OCI-LY1 (cell line): ENCODE results near the gene MIB2.
"Not testable (repeated sequence)": the region's sequence is repeated elsewhere in the genome, so short reads cannot be mapped to it uniquely, and the experiment has no call there.

Experiments
- H2AFZ ChIP-seq: fragments of 200-600 bp; sonication (generic), shearing (Covaris generic); 2 replicates; pipeline ENCODE4 v1.6.0; 2014; ENCODE audit warnings: antibody characterized with exemption, mild to moderate bottlenecking, low read length
- H3F3A ChIP-seq: fragments of 200-600 bp; sonication (generic), shearing (Covaris generic); 2 replicates; pipeline ENCODE4 v1.6.0; 2014; ENCODE audit warnings: mild to moderate bottlenecking, antibody characterized with exemption, low read length, moderate library complexity; ENCODE audit not compliant: insufficient read depth
- H3K27ac ChIP-seq: fragments of 200-600 bp; sonication (generic); 2 replicates; pipeline ENCODE4 v1.5.1; 2014; ENCODE audit warnings: low read length, mixed run types, mild to moderate bottlenecking, low read depth; ENCODE audit not compliant: poor library complexity, severe bottlenecking
- H3K27me3 ChIP-seq: fragments of 200-600 bp; sonication (generic); 2 replicates; pipeline ENCODE4 v1.6.0; 2014; ENCODE audit warnings: antibody characterized with exemption, mild to moderate bottlenecking, low read length, moderate library complexity; ENCODE audit not compliant: insufficient read depth
- H3K36me3 ChIP-seq: fragments of 200-600 bp; sonication (generic); 2 replicates; pipeline ENCODE4 v1.6.1; 2014; ENCODE audit warnings: mild to moderate bottlenecking, antibody characterized with exemption, low read length, moderate library complexity, mixed read lengths; ENCODE audit not compliant: insufficient read depth
- H3K4me1 ChIP-seq: fragments of 200-600 bp; sonication (generic); 2 replicates; pipeline ENCODE4 v1.5.1; 2014; ENCODE audit warnings: mild to moderate bottlenecking, low read length, moderate library complexity; ENCODE audit not compliant: insufficient read depth, severe bottlenecking
- H3K4me2 ChIP-seq: fragments of 200-600 bp; sonication (generic), shearing (Covaris generic); 2 replicates; pipeline ENCODE4 v1.6.1; 2014; ENCODE audit warnings: low read length
- H3K4me3 ChIP-seq: fragments of 200-600 bp; sonication (generic); 2 replicates; pipeline ENCODE4 v1.5.1; 2014; ENCODE audit warnings: low read length, low read depth, mild to moderate bottlenecking, mixed read lengths; ENCODE audit not compliant: poor library complexity, severe bottlenecking
- H3K79me2 ChIP-seq: fragments of 200-600 bp; shearing (Covaris generic); 2 replicates; pipeline ENCODE4 v1.6.1; 2016; ENCODE audit warnings: mixed run types, low read length, mixed read lengths; ENCODE audit not compliant: insufficient read depth
- H3K9ac ChIP-seq: fragments of 200-600 bp; sonication (generic), shearing (Covaris generic); 2 replicates; pipeline ENCODE4 v1.6.1; 2014; ENCODE audit warnings: mild to moderate bottlenecking, low read length, mixed read lengths
- H3K9me2 ChIP-seq: fragments of 200-600 bp; sonication (generic), shearing (Covaris generic); 2 replicates; pipeline ENCODE4 v1.6.1; 2014; ENCODE audit warnings: low read depth, mild to moderate bottlenecking, low read length, mixed read lengths
- H3K9me3 ChIP-seq: fragments of 200-600 bp; shearing (Covaris generic); 2 replicates; pipeline ENCODE4 v1.6.1; 2014; ENCODE audit warnings: low read length, mixed read lengths
- H4K20me1 ChIP-seq: fragments of 200-600 bp; sonication (generic), shearing (Covaris generic); 2 replicates; pipeline ENCODE4 v1.6.0; 2016; ENCODE audit warnings: mild to moderate bottlenecking, low read length; ENCODE audit not compliant: insufficient read depth
- EZH2 ChIP-seq: fragments of 200-600 bp; sonication (generic), shearing (Covaris generic); IDR thresholded peaks from 2 replicates; pipeline ENCODE4 v1.8.0; 2017; ENCODE audit warnings: borderline replicate concordance, mixed run types, mild to moderate bottlenecking, antibody characterized with exemption, low read length, moderate library complexity, mixed read lengths
- TF ChIP-seq, protein P1 (sequence below): fragments of 200-600 bp; sonication (generic), shearing (Covaris generic); IDR thresholded peaks from 2 replicates; pipeline ENCODE4 v1.5.1; 2017; ENCODE audit warnings: mild to moderate bottlenecking, antibody characterized with exemption, low read length, moderate library complexity, mixed read lengths

The MIB2 gene

DNA sequence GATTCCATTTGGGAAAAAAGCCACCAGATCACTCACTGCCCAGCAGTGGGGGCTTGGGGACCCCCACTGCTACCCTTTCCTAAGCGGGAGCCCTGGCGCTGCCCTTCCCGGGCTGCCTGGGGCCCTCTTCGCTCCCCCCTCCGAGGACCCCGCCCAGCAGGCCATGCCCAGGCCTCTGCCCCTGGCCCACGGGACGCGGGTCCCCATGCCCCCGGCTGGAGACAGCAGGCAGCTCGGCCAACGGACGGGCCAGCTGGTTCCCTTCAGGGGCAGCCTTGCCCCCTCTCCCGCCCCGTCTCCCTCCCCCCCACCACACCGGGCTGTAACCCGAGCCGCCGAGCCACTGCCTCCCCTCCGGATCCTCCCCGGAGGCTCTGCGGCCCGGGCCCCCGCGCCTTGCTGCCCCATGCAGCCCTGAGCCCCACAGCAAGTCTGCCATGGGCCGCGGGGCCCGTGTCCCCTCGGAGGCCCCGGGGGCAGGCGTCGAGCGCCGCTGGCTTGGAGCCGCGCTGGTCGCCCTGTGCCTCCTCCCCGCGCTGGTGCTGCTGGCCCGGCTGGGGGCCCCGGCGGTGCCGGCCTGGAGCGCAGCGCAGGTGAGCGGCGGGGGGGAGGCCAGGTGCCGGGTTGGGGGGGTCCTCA lies 16.6 kb downstream of the MIB2 start, which contains the start of gene MMP23B:
Gene MMP23B (plus strand): TSS at position 392 of the 639 bp plus-strand sequence. CDS start 46 bp downstream, at position 438.
- Histone ChIP-seq H3K9me2 (no peaks in the 10 kb centered on the region), H4K20me1 (no peaks in the 10 kb centered on the region), H3F3A (no peaks in the 10 kb centered on the region), H3K36me3 (peaks cover 6% of the 10 kb centered on the region; the same call in 1 of the 2 replicates), H3K9ac (no peak within 1 kb of the TSS), H3K4me2 (peak within 1 kb of the TSS; percentile 58; the same call in 1 of the 2 replicates), H3K27me3 (no peaks in the 10 kb centered on the region), H3K4me3 (peak within 1 kb of the TSS; percentile 64), H3K79me2 (no peaks in the 10 kb centered on the region), H3K4me1 (peaks cover 29% of the 10 kb centered on the region), H3K9me3 (no peaks in the 10 kb centered on the region), H3K27ac (no peak within 1 kb of the TSS), H2AFZ (no peak within 1 kb of the TSS)
- TF ChIP-seq EZH2: no peak
- TF ChIP-seq, protein P1, sequence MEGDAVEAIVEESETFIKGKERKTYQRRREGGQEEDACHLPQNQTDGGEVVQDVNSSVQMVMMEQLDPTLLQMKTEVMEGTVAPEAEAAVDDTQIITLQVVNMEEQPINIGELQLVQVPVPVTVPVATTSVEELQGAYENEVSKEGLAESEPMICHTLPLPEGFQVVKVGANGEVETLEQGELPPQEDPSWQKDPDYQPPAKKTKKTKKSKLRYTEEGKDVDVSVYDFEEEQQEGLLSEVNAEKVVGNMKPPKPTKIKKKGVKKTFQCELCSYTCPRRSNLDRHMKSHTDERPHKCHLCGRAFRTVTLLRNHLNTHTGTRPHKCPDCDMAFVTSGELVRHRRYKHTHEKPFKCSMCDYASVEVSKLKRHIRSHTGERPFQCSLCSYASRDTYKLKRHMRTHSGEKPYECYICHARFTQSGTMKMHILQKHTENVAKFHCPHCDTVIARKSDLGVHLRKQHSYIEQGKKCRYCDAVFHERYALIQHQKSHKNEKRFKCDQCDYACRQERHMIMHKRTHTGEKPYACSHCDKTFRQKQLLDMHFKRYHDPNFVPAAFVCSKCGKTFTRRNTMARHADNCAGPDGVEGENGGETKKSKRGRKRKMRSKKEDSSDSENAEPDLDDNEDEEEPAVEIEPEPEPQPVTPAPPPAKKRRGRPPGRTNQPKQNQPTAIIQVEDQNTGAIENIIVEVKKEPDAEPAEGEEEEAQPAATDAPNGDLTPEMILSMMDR: no peak

DNA sequence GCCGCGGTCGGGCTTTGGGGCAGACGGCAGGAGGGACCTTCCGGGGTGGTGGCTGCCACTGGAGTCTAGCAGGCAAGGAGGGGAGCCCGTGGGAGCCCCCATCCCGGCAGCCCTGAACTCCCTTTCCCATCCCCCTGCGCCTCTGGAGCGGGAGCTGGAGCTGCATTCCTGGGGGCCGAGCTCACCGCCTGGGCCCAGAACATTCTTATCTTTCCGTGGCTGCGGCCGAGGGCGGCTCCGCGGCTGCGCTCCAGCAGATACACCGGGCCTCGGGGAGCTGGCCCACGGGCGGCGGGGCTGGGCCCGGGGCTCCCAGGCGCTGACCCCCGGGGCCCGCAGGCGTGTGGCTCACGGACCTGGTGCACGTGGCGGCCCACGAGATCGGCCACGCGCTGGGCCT lies 18.1 kb downstream of the MIB2 start:
- not testable (repeated sequence) for H3K9me3 ChIP-seq, H3K9me2 ChIP-seq, H3K79me2 ChIP-seq, H3K27ac ChIP-seq, H2AFZ ChIP-seq, H3K4me2 ChIP-seq, H4K20me1 ChIP-seq, H3F3A ChIP-seq, H3K27me3 ChIP-seq, H3K36me3 ChIP-seq, H3K4me3 ChIP-seq, H3K9ac ChIP-seq
- peaks cover 17% of the 10 kb centered on the region for H3K4me1 ChIP-seq

DNA sequence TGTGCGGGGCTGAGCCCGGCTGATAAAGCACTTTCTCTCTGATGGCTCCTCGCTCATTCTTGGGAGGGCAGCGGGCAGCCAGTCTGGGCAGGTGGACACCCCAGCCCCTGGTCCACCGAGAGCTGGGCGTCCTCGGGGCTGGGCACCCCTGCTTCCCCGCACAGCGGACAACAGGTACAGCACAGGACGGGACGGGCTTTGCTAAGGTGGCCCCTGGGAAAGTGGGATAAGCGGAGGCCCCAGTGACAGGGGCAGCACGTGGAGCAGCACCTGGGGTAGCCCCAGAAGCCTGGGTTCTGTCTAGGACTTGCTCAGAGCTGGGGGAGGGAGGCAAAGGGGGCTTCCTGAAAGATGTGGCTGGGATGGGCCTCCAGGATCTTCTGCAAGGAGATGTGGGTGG lies 19.3 kb downstream of the MIB2 start:
- H3K27ac ChIP-seq, H3K36me3 ChIP-seq, H3K4me2 ChIP-seq, H4K20me1 ChIP-seq, H3K79me2 ChIP-seq, H3K9ac ChIP-seq, H3K4me1 ChIP-seq, H3K9me2 ChIP-seq, H3K9me3 ChIP-seq, H3K27me3 ChIP-seq, H2AFZ ChIP-seq, H3F3A ChIP-seq, H3K4me3 ChIP-seq: not testable (repeated sequence)

DNA sequence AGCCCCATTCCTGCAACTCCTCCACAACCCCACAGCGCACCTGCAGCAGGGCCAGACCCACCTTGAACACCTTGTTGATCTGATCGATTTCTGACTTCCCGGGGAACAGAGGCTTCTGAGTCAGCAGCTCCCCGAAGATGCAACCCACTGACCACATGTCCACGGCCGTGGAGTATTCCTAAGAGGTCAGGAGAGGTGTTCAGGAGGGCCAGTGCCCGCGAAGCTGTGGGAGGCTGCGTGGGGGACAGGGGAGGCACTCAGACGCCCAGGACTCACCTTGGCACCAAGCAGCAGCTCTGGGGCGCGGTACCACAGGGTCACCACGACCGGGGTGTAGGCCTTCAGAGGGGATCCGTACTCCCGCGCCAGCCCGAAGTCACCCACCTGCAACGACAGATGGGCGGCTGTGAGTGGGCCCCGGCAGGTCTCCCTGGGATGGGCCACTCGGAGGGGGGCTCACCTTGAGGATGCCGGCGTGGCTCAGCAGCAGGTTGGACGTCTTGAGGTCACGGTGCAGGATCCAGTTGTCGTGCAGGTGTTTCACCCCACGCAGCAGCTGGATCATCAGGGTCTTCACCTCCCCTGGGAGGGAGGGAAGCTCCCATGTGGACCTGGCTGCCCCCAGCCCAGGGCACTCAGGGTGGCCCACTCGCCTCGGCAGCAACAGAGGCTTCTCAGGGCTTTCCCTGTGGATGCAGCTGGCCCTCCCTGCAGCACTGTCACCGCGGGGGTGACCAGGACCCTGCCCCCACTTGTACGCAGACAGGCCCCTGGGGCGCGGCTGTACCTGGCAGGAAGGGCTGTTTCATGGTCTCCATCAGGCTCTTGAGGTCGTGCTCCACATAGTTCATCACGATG lies 21.6 kb downstream of the MIB2 start:
- H3K79me2 ChIP-seq, H3K36me3 ChIP-seq, H3K9ac ChIP-seq, H3K9me2 ChIP-seq, H3K4me1 ChIP-seq, H4K20me1 ChIP-seq, H3K9me3 ChIP-seq, H3K27ac ChIP-seq, H3K27me3 ChIP-seq, H3F3A ChIP-seq, H2AFZ ChIP-seq, H3K4me3 ChIP-seq, H3K4me2 ChIP-seq: not testable (repeated sequence)

DNA sequence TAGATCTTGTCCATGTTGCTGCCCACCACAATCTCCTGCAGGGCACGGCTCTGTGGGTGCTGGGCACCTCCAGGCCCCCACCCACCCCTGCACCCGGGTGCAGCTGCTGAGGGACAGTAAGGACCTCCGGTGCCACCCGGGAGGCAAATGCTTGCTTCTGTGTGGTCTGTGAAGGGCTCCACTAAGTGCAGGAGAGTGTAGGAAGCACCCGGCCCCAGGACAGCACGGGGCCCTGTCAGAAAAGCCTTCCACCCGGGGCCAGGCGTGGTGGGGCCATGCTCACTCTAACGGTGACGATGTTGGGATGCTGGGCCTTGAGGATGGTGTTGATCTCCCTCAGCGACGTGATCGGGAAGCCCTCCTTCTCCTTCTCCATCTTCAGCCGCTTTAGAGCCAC lies 22.2 kb downstream of the MIB2 start:
- not testable (repeated sequence) for H3K36me3 ChIP-seq, H3K4me2 ChIP-seq, H2AFZ ChIP-seq, H3K9ac ChIP-seq, H3F3A ChIP-seq, H3K4me3 ChIP-seq, H3K79me2 ChIP-seq, H4K20me1 ChIP-seq, H3K9me3 ChIP-seq, H3K9me2 ChIP-seq, H3K4me1 ChIP-seq, H3K27ac ChIP-seq, H3K27me3 ChIP-seq

DNA sequence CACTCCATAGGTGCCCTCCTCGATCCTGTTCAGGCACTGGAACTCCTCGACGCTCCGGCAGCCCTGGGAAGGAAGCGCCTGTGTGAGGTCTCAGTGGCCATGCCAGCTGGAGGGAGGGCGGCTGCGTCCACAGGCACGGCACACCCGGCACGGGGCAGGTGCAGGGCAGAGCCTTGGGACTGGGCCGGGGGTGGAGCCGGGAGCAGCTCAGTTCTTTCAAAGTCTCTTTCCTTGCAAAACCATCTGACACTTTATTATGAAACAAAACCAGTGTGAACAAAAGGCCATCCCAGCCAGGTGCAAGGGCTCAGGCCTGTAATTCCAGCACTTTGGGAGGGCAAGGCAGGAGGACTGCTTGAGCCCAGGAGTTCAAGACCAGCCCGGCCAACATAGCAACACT lies 23.2 kb downstream of the MIB2 start:
- not testable (repeated sequence) for H3K4me2 ChIP-seq, H3K4me1 ChIP-seq, H3K9me3 ChIP-seq, H3K4me3 ChIP-seq, H3F3A ChIP-seq, H3K36me3 ChIP-seq, H3K27me3 ChIP-seq, H3K9ac ChIP-seq, H3K9me2 ChIP-seq, H4K20me1 ChIP-seq, H3K79me2 ChIP-seq, H2AFZ ChIP-seq, H3K27ac ChIP-seq
